NCI-H128 (cell line): ENCODE data around the gene DYRK3.

Source experiments
- DNase-seq: peaks from one replicate; lab custom pipeline; 2025; ENCODE audit not compliant: unreplicated experiment; lab: John Stamatoyannopoulos, UW

Gene DYRK3

DNA sequence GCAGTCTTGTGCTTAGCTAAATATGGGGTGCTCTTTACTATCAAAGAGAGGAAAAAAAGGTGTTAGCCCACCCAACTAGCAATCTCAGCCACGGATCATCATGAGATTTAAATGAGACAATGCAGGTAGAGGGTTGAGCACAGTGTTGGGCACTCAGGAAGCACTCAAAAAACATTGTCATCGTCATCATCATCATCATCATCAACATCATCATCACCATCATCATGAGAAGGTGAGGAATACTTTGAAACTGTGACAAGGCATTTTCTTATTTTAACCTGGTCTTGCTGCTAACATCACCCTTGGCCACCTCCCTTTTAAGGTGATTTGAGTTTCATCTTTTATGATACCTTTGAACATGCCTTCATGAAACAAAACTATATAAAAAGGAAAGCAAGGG, 46.0 kb downstream of the DYRK3 start:
- DNase-seq = no peak

GRCh38 chr1:206682111-206682510, 46.8 kb downstream of the DYRK3 start:
- no peak for DNase-seq

DNA sequence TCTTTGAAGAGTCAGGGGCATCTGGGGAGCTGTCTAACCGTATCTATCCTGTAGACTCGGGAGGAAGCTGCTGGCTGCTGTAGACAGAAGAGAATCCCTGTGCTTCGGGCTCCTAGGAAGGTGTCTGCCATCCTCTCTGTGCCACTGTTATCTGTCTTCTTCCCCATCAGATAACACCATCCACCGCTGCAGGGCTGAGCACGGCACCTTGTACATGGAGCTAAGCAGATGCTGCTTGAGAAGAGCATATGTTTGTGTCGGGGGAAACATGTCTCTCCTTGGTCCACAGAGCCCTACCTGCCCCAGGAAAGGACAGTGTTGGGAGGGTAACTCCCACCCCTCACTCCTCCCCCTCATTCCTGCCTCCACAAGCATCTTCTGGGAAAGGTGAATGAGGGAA, 48.0 kb downstream of the DYRK3 start:
- no peak for DNase-seq

GRCh38 chr1:206684003-206684402, 48.7 kb downstream of the DYRK3 start:
- DNase-seq = no peak

DNA sequence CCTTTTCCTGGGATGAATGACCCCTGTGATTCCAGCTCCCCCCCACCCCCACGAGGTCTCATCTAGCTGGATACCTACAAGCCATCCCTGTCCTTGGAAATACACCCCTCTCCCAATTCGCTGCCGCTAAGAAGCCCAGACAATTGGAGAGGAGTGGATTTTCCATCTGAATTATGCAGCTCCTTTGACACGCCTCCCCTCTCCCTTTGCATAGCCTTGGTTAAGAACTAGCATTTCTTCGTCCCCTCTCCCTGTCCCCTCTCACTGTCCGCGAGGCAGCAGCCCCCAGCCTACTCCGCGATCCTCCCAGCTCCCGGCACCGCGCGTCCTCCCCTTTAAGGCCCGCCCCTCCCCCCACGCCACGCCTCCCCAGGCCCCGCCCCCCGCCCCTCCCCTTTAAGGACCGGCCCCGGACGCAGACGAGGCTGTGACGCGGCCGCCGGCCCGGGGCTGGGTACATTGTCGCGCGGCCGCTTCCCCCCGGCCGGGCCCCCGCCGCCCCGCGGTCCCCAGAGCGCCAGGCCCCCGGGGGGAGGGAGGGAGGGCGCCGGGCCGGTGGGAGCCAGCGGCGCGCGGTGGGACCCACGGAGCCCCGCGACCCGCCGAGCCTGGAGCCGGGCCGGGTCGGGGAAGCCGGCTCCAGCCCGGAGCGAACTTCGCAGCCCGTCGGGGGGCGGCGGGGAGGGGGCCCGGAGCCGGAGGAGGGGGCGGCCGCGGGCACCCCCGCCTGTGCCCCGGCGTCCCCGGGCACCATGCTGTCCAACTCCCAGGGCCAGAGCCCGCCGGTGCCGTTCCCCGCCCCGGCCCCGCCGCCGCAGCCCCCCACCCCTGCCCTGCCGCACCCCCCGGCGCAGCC, 49.4 kb downstream of the DYRK3 start, which contains the start of gene MAPKAPK2:
Gene MAPKAPK2, plus strand, starts transcription at position 428 of the 856 bp plus-strand sequence. Its CDS starts 325 bp downstream, at position 753.
- peak; percentile 39 for DNase-seq

DNA sequence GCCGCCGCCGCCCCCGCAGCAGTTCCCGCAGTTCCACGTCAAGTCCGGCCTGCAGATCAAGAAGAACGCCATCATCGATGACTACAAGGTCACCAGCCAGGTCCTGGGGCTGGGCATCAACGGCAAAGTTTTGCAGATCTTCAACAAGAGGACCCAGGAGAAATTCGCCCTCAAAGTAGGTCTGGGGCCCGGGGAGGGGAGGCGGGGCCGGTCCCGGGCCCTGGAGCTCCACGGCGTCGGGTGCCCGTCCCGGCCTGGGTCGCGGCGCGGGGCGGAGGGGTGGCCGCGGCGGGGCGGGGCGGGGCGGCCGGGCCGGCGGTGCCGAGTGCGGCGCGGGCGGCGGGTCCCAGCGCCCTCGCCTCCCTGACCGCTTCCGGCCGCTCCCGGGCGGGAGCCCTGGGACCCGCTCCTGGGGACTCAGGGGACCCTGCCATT, 50.0 kb downstream of the DYRK3 start:
- DNase-seq = no peak

- no peak for DNase-seq
Measured at GRCh38 chr1:206685769-206686477, 50.6 kb downstream of the DYRK3 start.

DNA sequence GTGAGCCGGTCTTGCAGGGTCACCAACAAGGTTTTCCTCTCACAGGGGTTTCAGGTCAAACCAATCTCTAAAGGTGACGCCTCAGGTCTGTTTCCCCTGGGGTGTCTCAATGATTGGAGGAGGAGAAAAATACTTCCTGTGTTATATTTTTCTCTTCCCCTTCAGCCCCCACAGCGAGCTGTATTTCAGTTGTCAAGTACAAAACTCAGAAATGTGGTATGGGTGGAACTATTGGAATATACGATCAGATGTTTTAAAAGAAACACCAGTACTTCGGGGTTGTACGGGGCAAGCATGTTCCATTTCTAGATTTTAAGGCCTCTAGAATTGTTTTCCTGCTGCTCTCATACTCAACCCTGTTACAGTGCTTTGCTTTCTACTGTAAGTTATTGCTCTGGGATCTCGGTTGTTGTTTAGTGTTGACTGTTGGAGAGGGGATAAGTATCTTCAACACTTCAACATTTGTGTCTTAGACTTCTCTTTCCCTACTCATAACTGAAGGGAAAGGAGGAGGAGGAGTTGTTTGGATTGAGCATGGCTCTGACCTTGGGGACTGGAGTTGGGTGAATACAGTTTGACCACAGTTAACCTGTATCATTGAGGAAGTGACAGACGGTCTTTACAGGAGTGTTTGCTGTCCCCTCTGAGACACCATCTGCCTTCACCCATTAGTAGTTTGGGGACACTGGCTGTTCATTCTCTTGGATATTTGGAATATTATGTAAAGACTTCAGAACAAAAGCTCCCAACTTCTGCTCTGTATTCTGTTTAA, 51.3 kb downstream of the DYRK3 start:
- no peak for DNase-seq

DNA sequence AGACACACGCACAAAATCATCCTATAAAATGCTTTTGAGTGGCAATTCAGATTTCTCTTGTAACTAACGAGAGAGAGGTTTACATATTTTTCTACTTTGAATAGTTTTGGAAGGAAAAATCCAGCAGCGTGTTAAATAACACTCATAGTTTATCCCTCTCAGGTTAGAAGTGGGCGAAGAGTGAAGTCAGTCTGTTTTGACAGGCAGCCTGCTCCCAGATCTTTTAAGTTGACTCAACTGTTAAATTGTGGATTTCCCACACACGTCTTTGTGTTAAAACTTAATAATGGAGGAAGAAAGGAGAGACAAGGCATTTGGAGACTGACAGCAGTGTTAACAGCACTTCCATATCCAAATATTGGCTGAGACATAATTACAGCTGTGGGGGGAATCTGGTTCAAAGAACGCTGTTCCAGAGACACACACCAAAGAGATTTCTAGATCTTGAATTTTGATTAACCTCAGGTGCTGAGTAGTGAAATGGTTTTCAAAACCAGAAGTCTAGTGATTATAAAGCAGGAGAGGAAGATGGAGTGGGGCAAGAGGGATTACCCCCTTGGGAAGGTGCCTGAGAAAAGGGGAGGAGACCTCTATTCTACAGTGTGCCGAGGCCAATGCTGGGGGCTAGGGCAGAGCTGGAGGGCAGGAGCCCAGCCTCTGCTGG, 52.0 kb downstream of the DYRK3 start:
- no peak for DNase-seq

GRCh38 chr1:206687915-206688442, 52.6 kb downstream of the DYRK3 start:
- no peak for DNase-seq

DNA sequence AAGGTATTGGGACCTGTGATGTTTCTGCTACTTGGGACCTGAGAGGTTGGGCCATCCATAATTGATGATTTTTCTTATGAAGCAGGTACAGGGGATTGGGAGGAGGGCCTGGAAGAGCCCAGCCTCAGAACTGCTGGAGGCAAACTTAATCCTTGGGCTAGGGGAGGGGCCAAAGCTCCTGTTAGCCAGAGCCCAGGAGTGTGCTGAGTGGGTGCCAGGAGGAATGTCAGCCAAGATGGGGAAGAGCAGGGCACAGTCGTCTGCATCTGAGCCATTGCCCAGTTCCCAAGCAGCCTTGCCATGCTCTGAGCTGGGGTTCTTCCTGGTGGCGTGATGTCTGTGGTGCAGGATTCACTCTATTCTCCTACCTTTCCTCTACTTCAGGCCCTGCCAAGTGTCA, 55.2 kb downstream of the DYRK3 start:
- DNase-seq = no peak

DNA sequence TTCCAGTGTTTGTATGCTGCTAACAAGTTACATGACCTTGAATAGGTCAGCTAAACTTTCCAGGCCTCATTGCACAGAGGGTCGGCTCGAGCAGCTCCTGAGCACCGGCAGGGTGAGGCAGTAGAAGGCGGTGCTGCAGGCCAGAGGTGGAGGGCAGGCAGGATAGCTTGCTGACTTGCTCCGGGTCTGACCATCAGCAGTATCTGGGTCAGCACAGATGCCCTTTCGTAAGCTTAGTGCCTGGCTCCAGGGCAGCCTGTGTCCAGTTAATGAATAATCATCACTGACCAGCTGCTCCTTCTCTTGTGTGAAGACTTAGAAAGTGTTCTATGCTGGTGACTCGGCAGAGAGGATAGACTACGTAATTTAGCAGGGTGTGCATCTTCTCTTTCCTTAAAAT, 56.3 kb downstream of the DYRK3 start:
- no peak for DNase-seq

DNA sequence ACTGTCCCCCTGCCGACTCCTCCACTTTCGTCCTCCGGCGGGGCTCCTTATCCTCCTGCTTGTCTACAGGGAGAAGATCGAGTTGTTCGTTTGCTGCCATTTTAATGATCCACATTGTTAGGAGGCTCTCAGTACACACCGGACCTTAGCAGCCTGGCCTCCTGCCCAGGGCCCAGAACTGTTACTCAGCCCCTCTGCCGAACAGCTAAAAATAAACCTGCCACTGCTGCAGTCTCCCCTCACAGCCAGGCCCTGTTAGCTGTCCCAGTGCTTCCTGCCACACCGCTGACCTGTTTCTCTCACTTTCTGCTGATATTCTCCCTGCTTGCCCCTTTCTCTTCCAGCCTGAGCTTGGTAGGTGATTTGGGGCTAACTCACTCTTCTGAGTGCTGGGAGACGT, 57.7 kb downstream of the DYRK3 start:
- DNase-seq = no peak

DNA sequence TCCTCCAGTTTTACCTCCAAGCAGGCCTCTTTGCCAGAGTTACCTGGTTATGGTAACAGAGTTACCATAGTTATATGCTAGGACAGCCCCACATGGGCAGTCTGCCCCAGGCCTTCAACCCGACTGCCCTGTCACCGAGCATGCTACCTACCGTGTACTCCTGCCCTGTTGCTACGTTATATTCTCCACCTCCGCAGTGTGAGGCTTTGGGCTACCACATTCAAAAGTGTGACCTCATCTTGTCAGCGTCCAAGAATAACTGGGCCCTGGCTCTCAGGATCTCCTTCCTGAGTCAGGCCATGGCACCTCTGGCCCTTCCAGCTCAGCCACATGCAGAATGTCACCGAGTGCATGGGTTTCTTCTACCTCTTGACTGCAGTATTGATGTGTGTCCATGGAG, 58.3 kb downstream of the DYRK3 start:
- DNase-seq = no peak

- no peak for DNase-seq
Measured at GRCh38 chr1:206694171-206695124, 59.1 kb downstream of the DYRK3 start.

DNA sequence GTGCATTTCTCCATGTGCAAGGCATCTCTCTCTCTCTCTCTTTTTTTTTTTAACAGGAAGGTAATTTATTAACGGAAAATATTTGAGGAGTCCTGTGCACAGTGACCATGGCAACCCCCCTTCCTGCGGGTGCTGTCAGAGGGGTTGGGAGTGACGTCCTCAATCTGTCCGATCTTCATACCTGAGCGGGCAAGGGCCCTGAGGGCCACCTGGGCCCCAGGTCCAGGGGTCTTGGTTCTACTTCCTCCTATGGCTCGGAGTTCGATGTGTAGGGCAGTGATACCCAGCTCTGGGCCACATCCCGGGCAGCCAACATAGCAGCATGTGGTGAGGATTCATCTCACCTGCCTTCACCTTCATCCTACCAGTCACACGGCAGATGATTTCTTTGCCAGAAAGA, 60.4 kb downstream of the DYRK3 start:
- DNase-seq = no peak

GRCh38 chr1:206696812-206697585, 61.7 kb downstream of the DYRK3 start:
- DNase-seq = no peak

- DNase-seq = no peak
Measured at GRCh38 chr1:206698011-206698410, 62.7 kb downstream of the DYRK3 start.
